Vagina (tissue), 2 donors: ENCODE results near the gene INTS12. TPM values are rescaled to one million over a fixed set of nuclear protein-coding genes. Genes with fewer than 3 reads are reported as not detected.

ENCODE experiments used
- DNase-seq, 2 donors: peaks; one replicate each; pipeline ENCODE4 v3.0.0-alpha.2; 2017; ENCODE audit errors: extremely low spot score in 2 of 2
- H3K27ac ChIP-seq: fragments of 200-600 bp; sonication (generic); one replicate; pipeline ENCODE4 v1.5.1; 2019
- H3K27me3 ChIP-seq: fragments of 200-600 bp; sonication (generic); one replicate; pipeline ENCODE4 v1.5.1; 2019
- H3K36me3 ChIP-seq, 2 donors: fragments of 200-600 bp; sonication (generic); one replicate each; pipeline ENCODE4 v1.5.1; 2017 to 2019
- H3K4me1 ChIP-seq: fragments of 200-600 bp; sonication (generic); one replicate; pipeline ENCODE4 v1.5.1; 2019
- H3K4me3 ChIP-seq, 2 donors: fragments of 200-600 bp; sonication (generic); 1 replicate in 1 of 2; 2 replicates in 1 of 2; pipeline ENCODE4 v1.5.1; 2016 to 2019
- H3K9me3 ChIP-seq: fragments of 200-600 bp; sonication (generic); one replicate; pipeline ENCODE4 v1.5.1; 2019
- POLR2A ChIP-seq, 2 donors: fragments of 450-650 bp; IDR thresholded peaks; one replicate each; pipeline ENCODE4 v1.6.1; 2017; ENCODE audit warnings: antibody characterized with exemption in 2 of 2, mild to moderate bottlenecking in 2 of 2, moderate library complexity in 2 of 2
- POLR2AphosphoS5 ChIP-seq, 2 donors: sonication (generic); formaldehyde crosslinking; IDR thresholded peaks; one replicate each; pipeline ENCODE4 v1.9.0; 2017; ENCODE audit warnings: antibody characterized with exemption in 2 of 2, mild to moderate bottlenecking in 2 of 2, low read depth in 1 of 2; ENCODE audit not compliant: insufficient read depth in 1 of 2
- intact Hi-C: fragments of 100-400 bp; cut with DNase I; formaldehyde crosslinking; loops from one replicate; pipeline ENCODE4 v1.15.1; 2023
- total RNA-seq: library from RNA; depleted of rRNA; stranded (reverse); fragments of >200 nt; gene quantifications from one replicate; pipeline ENCODE4 v1.2.3, GENCODE V29; 2016
- TF ChIP-seq, protein P1 (sequence below), 3 experiments: fragments of 450-650 bp in 2 of 3; fragments of 200-600 bp in 1 of 3; sonication (generic) in 1 of 3; IDR thresholded peaks; one replicate each; pipeline ENCODE4 v1.5.1; 2017 to 2019; ENCODE audit warnings: antibody characterized with exemption in 3 of 3, mild to moderate bottlenecking in 2 of 3, moderate library complexity in 2 of 3

The INTS12 gene
- total RNA-seq, 1 donor from 2014 or later, result 18.2 TPM

DNA sequence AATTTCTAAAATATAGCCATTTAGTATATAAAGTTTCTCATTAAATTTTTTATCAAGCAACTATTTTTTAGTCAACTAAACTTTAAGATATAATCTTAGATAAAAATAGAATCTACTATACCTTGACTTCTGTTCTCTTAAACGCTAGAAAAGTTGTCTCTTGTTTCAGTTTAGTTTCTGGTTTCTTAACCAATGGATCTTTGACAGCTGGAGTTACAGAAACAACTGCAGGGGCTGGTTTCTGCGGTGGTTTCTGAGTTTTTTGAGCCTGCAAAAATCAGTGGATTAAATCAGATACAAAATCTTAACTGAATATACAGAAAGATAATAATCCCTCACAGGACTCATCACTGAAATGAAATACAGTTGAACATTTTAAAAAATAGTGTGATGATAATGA, 21.9 kb downstream of the INTS12 start:
- H3K9me3 ChIP-seq, result no peaks in the 10 kb centered on the region
- H3K36me3 ChIP-seq, result peaks cover 0 to 49% of the 10 kb centered on the region in 2 donors
- TF ChIP-seq POLR2AphosphoS5 (IDR thresholded peaks at IDR 0.05; ENCODE audit: insufficient read depth in 1 of 2, low read depth in 1 of 2) (no peak), POLR2A (IDR thresholded peaks at IDR 0.05) (no peak)
- TF ChIP-seq, protein P1, sequence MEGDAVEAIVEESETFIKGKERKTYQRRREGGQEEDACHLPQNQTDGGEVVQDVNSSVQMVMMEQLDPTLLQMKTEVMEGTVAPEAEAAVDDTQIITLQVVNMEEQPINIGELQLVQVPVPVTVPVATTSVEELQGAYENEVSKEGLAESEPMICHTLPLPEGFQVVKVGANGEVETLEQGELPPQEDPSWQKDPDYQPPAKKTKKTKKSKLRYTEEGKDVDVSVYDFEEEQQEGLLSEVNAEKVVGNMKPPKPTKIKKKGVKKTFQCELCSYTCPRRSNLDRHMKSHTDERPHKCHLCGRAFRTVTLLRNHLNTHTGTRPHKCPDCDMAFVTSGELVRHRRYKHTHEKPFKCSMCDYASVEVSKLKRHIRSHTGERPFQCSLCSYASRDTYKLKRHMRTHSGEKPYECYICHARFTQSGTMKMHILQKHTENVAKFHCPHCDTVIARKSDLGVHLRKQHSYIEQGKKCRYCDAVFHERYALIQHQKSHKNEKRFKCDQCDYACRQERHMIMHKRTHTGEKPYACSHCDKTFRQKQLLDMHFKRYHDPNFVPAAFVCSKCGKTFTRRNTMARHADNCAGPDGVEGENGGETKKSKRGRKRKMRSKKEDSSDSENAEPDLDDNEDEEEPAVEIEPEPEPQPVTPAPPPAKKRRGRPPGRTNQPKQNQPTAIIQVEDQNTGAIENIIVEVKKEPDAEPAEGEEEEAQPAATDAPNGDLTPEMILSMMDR (IDR thresholded peaks at IDR 0.05), result no peak
- no peak overlapping the region for H3K27ac ChIP-seq
- H3K4me1 ChIP-seq, result no peaks in the 10 kb centered on the region
- no peaks in the 10 kb centered on the region for H3K27me3 ChIP-seq
- DNase-seq, result no peak
- intact Hi-C loops, result no loop called here
- no peak overlapping the region for H3K4me3 ChIP-seq

DNA sequence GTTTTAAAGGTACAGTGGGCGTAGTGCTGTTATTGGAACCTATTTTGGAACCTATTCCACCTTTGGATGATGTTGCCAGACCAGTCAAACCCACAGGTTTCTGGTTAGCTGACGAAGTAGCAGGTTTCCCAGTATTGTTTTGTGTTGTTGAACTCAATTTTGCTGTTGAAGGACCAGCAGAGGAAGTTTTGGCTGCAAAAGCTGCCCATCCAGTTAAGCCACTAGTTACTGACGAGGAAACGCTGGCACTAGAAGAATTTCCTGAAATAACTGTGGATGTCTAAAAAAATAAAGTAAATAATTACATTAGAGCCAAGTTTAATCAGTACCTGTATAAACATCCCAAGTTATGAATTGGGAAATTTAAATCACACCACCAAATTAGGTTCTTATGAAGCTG, 25.5 kb downstream of the INTS12 start:
- TF ChIP-seq, protein P1 (IDR thresholded peaks at IDR 0.05), result no peak
- TF ChIP-seq POLR2A (IDR thresholded peaks at IDR 0.05), result no peak
- peak in 1 of 2 donors; percentile 33 for TF ChIP-seq POLR2AphosphoS5 (IDR thresholded peaks at IDR 0.05; ENCODE audit: insufficient read depth in 1 of 2, low read depth in 1 of 2)
- peaks cover 0 to 27% of the 10 kb centered on the region in 2 donors for H3K36me3 ChIP-seq
- H3K27me3 ChIP-seq, result no peaks in the 10 kb centered on the region
- no peak overlapping the region for H3K4me3 ChIP-seq
- intact Hi-C loops, result no loop called here
- H3K9me3 ChIP-seq, result no peaks in the 10 kb centered on the region
- no peak for DNase-seq
- no peaks in the 10 kb centered on the region for H3K4me1 ChIP-seq
- no peak overlapping the region for H3K27ac ChIP-seq

DNA sequence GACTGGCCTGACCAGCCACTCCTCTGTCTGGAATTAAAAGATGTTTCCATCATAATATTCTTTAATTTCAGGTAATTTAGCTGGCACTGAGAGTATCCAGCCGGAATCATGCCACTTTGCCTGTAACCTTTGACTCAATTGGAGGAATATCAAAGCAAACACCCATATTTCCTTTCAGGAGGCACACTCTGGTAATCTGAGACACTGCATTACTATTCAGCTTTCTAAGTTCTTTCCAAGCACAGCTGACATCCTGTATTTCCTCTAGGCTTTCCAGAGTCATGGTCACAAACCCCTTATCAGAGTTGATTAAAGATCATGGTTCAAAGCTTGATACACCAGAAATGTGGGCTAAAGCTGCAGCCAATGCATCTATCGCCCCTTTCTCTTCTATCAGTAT, 29.3 kb downstream of the INTS12 start:
- DNase-seq, result no peak
- no peak overlapping the region for H3K27ac ChIP-seq
- no peak overlapping the region for H3K4me3 ChIP-seq
- H3K9me3 ChIP-seq, result no peaks in the 10 kb centered on the region
- H3K27me3 ChIP-seq, result no peaks in the 10 kb centered on the region
- peaks cover 0 to 11% of the 10 kb centered on the region in 2 donors for H3K36me3 ChIP-seq
- no peaks in the 10 kb centered on the region for H3K4me1 ChIP-seq
- no peak for TF ChIP-seq POLR2A (IDR thresholded peaks at IDR 0.05)
- TF ChIP-seq, protein P1 (IDR thresholded peaks at IDR 0.05), result no peak
- TF ChIP-seq POLR2AphosphoS5 (IDR thresholded peaks at IDR 0.05; ENCODE audit: insufficient read depth in 1 of 2, low read depth in 1 of 2), result no peak
- intact Hi-C loops, result no loop called here

DNA sequence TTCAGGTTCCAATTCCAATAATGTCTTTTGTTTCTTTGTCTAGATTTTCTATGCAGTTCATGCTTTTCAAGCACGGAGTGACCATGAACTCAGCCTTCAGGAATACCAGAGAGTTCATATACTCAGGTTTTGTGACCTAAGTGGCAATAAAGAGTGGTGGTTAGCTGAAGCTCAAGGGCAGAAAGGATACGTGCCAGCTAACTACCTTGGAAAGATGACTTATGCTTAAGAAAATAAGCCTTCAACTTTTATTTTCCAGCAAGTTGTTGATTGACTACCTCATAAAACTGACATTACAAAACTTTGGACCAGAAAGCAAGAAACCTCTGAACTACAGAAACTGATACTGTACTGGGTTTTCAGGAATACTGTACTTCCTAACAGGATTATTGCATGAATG, 30.8 kb downstream of the INTS12 start:
- H3K4me1 ChIP-seq, result no peaks in the 10 kb centered on the region
- DNase-seq, result no peak
- H3K27ac ChIP-seq, result no peak overlapping the region
- no peaks in the 10 kb centered on the region for H3K9me3 ChIP-seq
- no peak overlapping the region for H3K4me3 ChIP-seq
- peaks cover 0 to 8% of the 10 kb centered on the region in 2 donors for H3K36me3 ChIP-seq
- no peaks in the 10 kb centered on the region for H3K27me3 ChIP-seq
- intact Hi-C loops, result no loop called here
- no peak for TF ChIP-seq POLR2A (IDR thresholded peaks at IDR 0.05)
- TF ChIP-seq POLR2AphosphoS5 (IDR thresholded peaks at IDR 0.05; ENCODE audit: insufficient read depth in 1 of 2, low read depth in 1 of 2), result no peak
- TF ChIP-seq, protein P1 (IDR thresholded peaks at IDR 0.05), result no peak

DNA sequence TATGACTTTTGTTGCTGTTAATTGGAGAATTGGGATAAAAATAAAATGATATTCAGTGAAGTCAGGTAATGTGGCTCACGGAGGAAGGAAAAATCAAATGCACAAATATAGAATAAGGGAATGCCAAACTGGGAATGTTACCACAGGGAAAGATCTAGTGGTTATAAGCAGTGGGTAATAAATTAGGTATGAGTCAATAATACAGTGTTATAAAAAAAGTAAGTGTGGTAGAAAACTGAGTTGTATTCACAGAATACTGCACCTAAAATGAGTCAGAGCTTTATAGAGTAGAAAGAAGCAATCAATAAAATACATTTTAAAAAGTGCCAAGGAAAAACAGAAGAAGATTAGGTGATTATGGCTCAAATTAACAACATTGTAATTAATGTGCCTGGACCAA, 34.5 kb downstream of the INTS12 start:
- Histone ChIP-seq H3K27ac (no peak overlapping the region), H3K9me3 (no peaks in the 10 kb centered on the region), H3K4me1 (no peaks in the 10 kb centered on the region), H3K36me3 (no peaks in the 10 kb centered on the region), H3K27me3 (no peaks in the 10 kb centered on the region), H3K4me3 (no peak overlapping the region)
- DNase-seq, result no peak
- intact Hi-C loops, result no loop called here
- TF ChIP-seq POLR2AphosphoS5 (IDR thresholded peaks at IDR 0.05; ENCODE audit: insufficient read depth in 1 of 2, low read depth in 1 of 2) (no peak), POLR2A (IDR thresholded peaks at IDR 0.05) (no peak)
- TF ChIP-seq, protein P1 (IDR thresholded peaks at IDR 0.05), result no peak
